Endothelial cell of umbilical vein (primary cell): ENCODE measurements around the gene DUT. TPM values are rescaled to one million over a fixed set of nuclear protein-coding genes. Genes with fewer than 3 reads are reported as not detected.
"Not testable (repeated sequence)": the region's sequence is repeated elsewhere in the genome, so short reads cannot be mapped to it uniquely, and the experiment has no call there.

Experiments used
- BruUV-seq: library from RNA; stranded (reverse); fragments of 400-500 nt; replicated peaks from 2 replicates; lab custom pipeline; 2021; lab: Mats Ljungman, UMichigan
- CTCF ChIA-PET: fragments of 300-600, 350-600 bp; sonication (Branson Sonifier 250); formaldehyde crosslinking; loops from one replicate; lab custom pipeline; 2021; ENCODE audit warnings: antibody characterized with exemption, inconsistent platforms; lab: Charles Lee
- POLR2A ChIA-PET: fragments of 300-600, 350-600 bp; sonication (Branson Sonifier 250); formaldehyde crosslinking; loops from one replicate; lab custom pipeline; 2021; ENCODE audit warnings: antibody characterized with exemption, inconsistent platforms; lab: Charles Lee
- DNase-seq: peaks from one replicate; pipeline ENCODE4 v3.0.0-alpha.2; 2011; ENCODE audit warnings: low read depth, low spot score
- FAIRE-seq: peaks from 2 replicates; lab custom pipeline; 2011; peaks lifted over from hg19 to GRCh38; lab: Jason Lieb, UNC
- H2AFZ ChIP-seq: 2 replicates; pipeline ENCODE4 v1.6.0; 2012; ENCODE audit warnings: low read depth, low read length, control low read depth, inconsistent platforms
- H3K27ac ChIP-seq: 2 replicates; pipeline ENCODE4 v1.5.1; 2011; ENCODE audit warnings: low read depth, mild to moderate bottlenecking, control low read depth, low read length, moderate library complexity; ENCODE audit not compliant: insufficient read depth
- H3K27me3 ChIP-seq, 2 experiments: 2 replicates each; pipeline versions ENCODE4 v1.6.0 to v1.6.1; 2011; ENCODE audit warnings: low read length in 2 of 2, mixed read lengths in 1 of 2; ENCODE audit not compliant: control insufficient read depth in 2 of 2, insufficient read depth in 2 of 2
- H3K36me3 ChIP-seq, 2 experiments: 2 replicates in 1 of 2; 3 replicates in 1 of 2; pipeline ENCODE4 v1.5.1; 2011; ENCODE audit warnings: low read length in 2 of 2, mild to moderate bottlenecking in 1 of 2, moderate library complexity in 1 of 2; ENCODE audit not compliant: control insufficient read depth in 2 of 2, insufficient read depth in 2 of 2; ENCODE audit errors: extremely low read depth in 1 of 2
- H3K4me1 ChIP-seq: 3 replicates; pipeline ENCODE4 v1.5.1; 2011; ENCODE audit warnings: mild to moderate bottlenecking, low read length; ENCODE audit not compliant: control insufficient read depth, insufficient read depth; ENCODE audit errors: extremely low read depth
- H3K4me2 ChIP-seq: 2 replicates; pipeline ENCODE4 v1.6.1; 2011; ENCODE audit warnings: low read length, control low read depth, mixed read lengths; ENCODE audit not compliant: insufficient read depth
- H3K4me3 ChIP-seq, 3 experiments: fragments of 200-600 bp in 1 of 3; sonication (generic), shearing (Covaris generic) in 1 of 3; replicated peaks in 1 of 3; 2 replicates each; pipeline ENCODE4 v1.5.1; 2011 to 2016; ENCODE audit warnings: control low read depth in 3 of 3, low read length in 3 of 3, mild to moderate bottlenecking in 2 of 3, inconsistent platforms in 1 of 3, low read depth in 1 of 3, moderate library complexity in 1 of 3; ENCODE audit not compliant: insufficient read depth in 1 of 3
- H3K79me2 ChIP-seq: 2 replicates; pipeline ENCODE4 v1.6.0; 2012; ENCODE audit warnings: low read length, inconsistent platforms; ENCODE audit not compliant: control insufficient read depth, insufficient read depth
- H3K9ac ChIP-seq: replicated peaks from 2 replicates; pipeline ENCODE3; 2011; ENCODE audit warnings: low read length, control low read depth; ENCODE audit not compliant: insufficient read depth; ENCODE audit errors: extremely low read depth
- H3K9me1 ChIP-seq: replicated peaks from 3 replicates; pipeline ENCODE4 v1.6.0; 2011; ENCODE audit warnings: mild to moderate bottlenecking, low read length; ENCODE audit not compliant: control insufficient read depth, insufficient read depth; ENCODE audit errors: extremely low read depth
- H3K9me3 ChIP-seq: replicated peaks from 2 replicates; pipeline ENCODE4 v1.5.1; 2012; ENCODE audit warnings: low read length, inconsistent platforms; ENCODE audit not compliant: control insufficient read depth, insufficient read depth
- H4K20me1 ChIP-seq: replicated peaks from 2 replicates; pipeline ENCODE3; 2011; ENCODE audit warnings: mild to moderate bottlenecking, low read length; ENCODE audit not compliant: control insufficient read depth, insufficient read depth; ENCODE audit errors: extremely low read depth
- EZH2 ChIP-seq: IDR thresholded peaks from 2 replicates; pipeline ENCODE4 v1.6.1; 2012; ENCODE audit warnings: borderline replicate concordance, low read depth, mild to moderate bottlenecking, moderate library complexity, low read length, inconsistent platforms; ENCODE audit not compliant: severe bottlenecking
- FOS ChIP-seq: IDR thresholded peaks from 2 replicates; pipeline ENCODE4 v1.6.1; 2011; ENCODE audit warnings: mild to moderate bottlenecking, low read length, moderate library complexity, borderline replicate concordance; ENCODE audit not compliant: insufficient read depth
- GATA2 ChIP-seq: IDR thresholded peaks from 2 replicates; pipeline ENCODE4 v1.7.0; 2011; ENCODE audit warnings: low read depth, mild to moderate bottlenecking, moderate library complexity, mixed read lengths, low read length; ENCODE audit not compliant: insufficient read length, insufficient read depth
- JUN ChIP-seq: IDR thresholded peaks from 2 replicates; pipeline ENCODE4 v1.6.1; 2011; ENCODE audit warnings: borderline replicate concordance, low read depth; ENCODE audit not compliant: insufficient read length, insufficient read depth
- MYC ChIP-seq: IDR thresholded peaks from one replicate; pipeline ENCODE4 v1.6.1; 2011; ENCODE audit warnings: mild to moderate bottlenecking, low read depth, low read length
- POLR2A ChIP-seq: IDR thresholded peaks from 2 replicates; pipeline ENCODE4 v1.6.1; 2012; ENCODE audit warnings: low read depth, mild to moderate bottlenecking, control low read depth, low read length
- POLR2AphosphoS5 ChIP-seq: IDR thresholded peaks from 2 replicates; pipeline ENCODE4 v1.6.1; 2012; ENCODE audit warnings: low read depth, mild to moderate bottlenecking, control low read depth, low read length, moderate library complexity; ENCODE audit not compliant: insufficient read depth
- dilution Hi-C: fragments of 300-500 bp; cut with MboI; formaldehyde crosslinking; loops from one replicate; pipeline ENCODE4 v1.15.0; 2019; ENCODE audit warnings: low sequenced_read_pairs; ENCODE audit not compliant: extremely low pct_ligation_motif_present
- intact Hi-C: fragments of 100-400 bp; cut with micrococcal nuclease; formaldehyde crosslinking; loops from one replicate; pipeline ENCODE4 v1.10.0; 2022
- polyA plus RNA-seq, 4 experiments: library from polyadenylated mRNA; depleted of rRNA in 3 of 4; stranded (reverse) in 3 of 4; unstranded in 1 of 4; fragments of >200 nt; gene quantifications; 2 replicates each; pipeline versions ENCODE4 v1.2.1 to v1.2.3, GENCODE V29; 2011 to 2012; ENCODE audit warnings: missing spikeins in 1 of 4
- total RNA-seq: library from RNA; stranded (reverse); gene quantifications from 2 replicates; pipeline ENCODE4 v1.2.3, GENCODE V29; 2021
- TF ChIP-seq, protein P1 (sequence below), 2 donors: IDR thresholded peaks; 1 replicate in 1 of 2; 2 replicates in 1 of 2; pipeline ENCODE4 v1.5.1; 2011; ENCODE audit warnings: low read length in 2 of 2, mild to moderate bottlenecking in 2 of 2, moderate library complexity in 2 of 2, control low read depth in 1 of 2, inconsistent platforms in 1 of 2, low read depth in 1 of 2; ENCODE audit not compliant: insufficient read depth in 1 of 2; ENCODE audit errors: extremely low read depth in 1 of 2
- TF ChIP-seq, protein P2 (sequence below): IDR thresholded peaks from 2 replicates; pipeline ENCODE4 v1.6.1; 2011; ENCODE audit not compliant: insufficient read depth, insufficient read length

DUT gene
- total and polyA plus RNA-seq, 2 donors (not counting 3 experiments of a cell fraction or from before 2014, with no cell fraction given) = 59.9 to 135 TPM

DNA sequence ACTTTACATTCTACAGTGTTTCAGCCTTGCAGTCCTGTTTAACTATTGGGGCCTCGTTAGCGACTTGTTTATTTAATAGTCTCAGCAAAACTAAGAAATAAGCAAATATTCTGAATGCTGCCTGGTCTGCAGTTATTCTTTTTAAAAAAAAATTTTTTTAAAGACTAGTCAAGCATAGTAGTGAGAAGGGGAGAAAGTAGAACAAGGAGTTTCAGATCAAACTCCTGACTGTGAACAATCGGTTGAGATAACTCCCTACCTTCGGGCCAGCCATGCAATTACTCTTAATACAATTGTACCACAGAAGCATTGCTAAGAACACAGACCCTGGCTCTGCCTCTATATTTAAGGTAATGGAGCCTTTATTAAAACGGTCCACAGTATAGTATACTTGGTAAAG lies 5.8 kb upstream of the DUT start:
- BruUV-seq = no TSS peak
- Histone ChIP-seq H3K27me3 (no peaks in the 10 kb centered on the region), H4K20me1 (no peaks in the 10 kb centered on the region), H3K27ac (no peak overlapping the region), H3K36me3 (no peaks in the 10 kb centered on the region), H3K4me3 (no peak overlapping the region), H3K4me1 (peaks cover 6% of the 10 kb centered on the region), H3K9ac (no peak overlapping the region), H3K4me2 (no peak overlapping the region), H2AFZ (no peak overlapping the region), H3K9me1 (no peaks in the 10 kb centered on the region), H3K79me2 (no peaks in the 10 kb centered on the region), H3K9me3 (no peaks in the 10 kb centered on the region)
- FAIRE-seq = no peak
- TF ChIP-seq FOS (no peak), GATA2 (no peak), MYC (no peak), EZH2 (no peak), JUN (no peak), POLR2AphosphoS5 (no peak), POLR2A (no peak)
- TF ChIP-seq, protein P1, sequence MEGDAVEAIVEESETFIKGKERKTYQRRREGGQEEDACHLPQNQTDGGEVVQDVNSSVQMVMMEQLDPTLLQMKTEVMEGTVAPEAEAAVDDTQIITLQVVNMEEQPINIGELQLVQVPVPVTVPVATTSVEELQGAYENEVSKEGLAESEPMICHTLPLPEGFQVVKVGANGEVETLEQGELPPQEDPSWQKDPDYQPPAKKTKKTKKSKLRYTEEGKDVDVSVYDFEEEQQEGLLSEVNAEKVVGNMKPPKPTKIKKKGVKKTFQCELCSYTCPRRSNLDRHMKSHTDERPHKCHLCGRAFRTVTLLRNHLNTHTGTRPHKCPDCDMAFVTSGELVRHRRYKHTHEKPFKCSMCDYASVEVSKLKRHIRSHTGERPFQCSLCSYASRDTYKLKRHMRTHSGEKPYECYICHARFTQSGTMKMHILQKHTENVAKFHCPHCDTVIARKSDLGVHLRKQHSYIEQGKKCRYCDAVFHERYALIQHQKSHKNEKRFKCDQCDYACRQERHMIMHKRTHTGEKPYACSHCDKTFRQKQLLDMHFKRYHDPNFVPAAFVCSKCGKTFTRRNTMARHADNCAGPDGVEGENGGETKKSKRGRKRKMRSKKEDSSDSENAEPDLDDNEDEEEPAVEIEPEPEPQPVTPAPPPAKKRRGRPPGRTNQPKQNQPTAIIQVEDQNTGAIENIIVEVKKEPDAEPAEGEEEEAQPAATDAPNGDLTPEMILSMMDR (IDR thresholded peaks at IDR 0.05; ENCODE audit: extremely low read depth in 1 of 2, insufficient read depth in 1 of 2, low read depth in 1 of 2, low read length in 2 of 2) = no peak
- TF ChIP-seq, protein P2, sequence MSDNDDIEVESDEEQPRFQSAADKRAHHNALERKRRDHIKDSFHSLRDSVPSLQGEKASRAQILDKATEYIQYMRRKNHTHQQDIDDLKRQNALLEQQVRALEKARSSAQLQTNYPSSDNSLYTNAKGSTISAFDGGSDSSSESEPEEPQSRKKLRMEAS = no peak
- POLR2A ChIA-PET = no interaction called here
- no peak for DNase-seq
- dilution Hi-C loops (no loop called here), intact Hi-C loops (no loop called here)
- CTCF ChIA-PET = interaction anchor here (2.7 kb wide), 1 partner anchor 11 kb away, joined by 8 read pairs; no protein-coding TSS in a partner anchor

DNA sequence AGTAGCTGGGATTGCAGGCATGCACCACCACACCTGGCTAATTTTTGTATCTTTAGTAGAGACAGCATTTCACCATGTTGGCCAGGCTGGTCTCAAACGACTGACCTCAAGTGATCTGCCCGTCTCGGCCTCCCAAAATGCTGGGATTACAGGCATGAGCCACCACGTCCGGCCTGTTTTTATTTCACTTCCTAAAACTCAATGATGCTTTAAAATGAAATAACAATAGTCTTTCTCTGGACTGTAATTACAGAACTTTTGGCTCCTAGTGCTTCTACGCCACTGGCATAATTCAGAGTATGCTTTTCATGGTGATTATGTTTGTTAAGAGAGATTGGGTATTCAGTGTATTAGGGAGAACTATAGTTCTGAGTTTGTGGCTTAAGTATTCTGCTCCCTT lies 5.0 kb upstream of the DUT start:
- H3K27ac ChIP-seq, H3K4me1 ChIP-seq, H3K79me2 ChIP-seq, H3K27me3 ChIP-seq, H4K20me1 ChIP-seq, intact Hi-C loops, dilution Hi-C loops, H3K9me3 ChIP-seq, H2AFZ ChIP-seq, H3K4me3 ChIP-seq, BruUV-seq, H3K4me2 ChIP-seq, POLR2A ChIA-PET, H3K9ac ChIP-seq, FAIRE-seq, DNase-seq, H3K9me1 ChIP-seq, H3K36me3 ChIP-seq: not testable (repeated sequence)
- CTCF ChIA-PET = interaction anchor here (2.7 kb wide), 1 partner anchor 10 kb away, joined by 8 read pairs; no protein-coding TSS in a partner anchor
